Activated CD4-positive, alpha-beta T cell treated with anti-CD3 and anti-CD28 coated beads, Interleukin-2, amount 50 U/mL, for 16 hours (primary cell): ENCODE data around the gene SPDYE6.
"Not testable (repeated sequence)": the region's sequence is repeated elsewhere in the genome, so short reads cannot be mapped to it uniquely, and the experiment has no call there.

Source experiments
- DNase-seq: peaks from one replicate; pipeline ENCODE4 v3.0.0-alpha.2; 2020

Gene SPDYE6

GRCh38 chr7:102313997-102314780 is 42.1 kb downstream of the SPDYE6 start:
- DNase-seq: no peak

GRCh38 chr7:102312317-102312716 is 43.9 kb downstream of the SPDYE6 start:
- DNase-seq: no peak

- no peak for DNase-seq
Measured at GRCh38 chr7:102310414-102310815, 45.8 kb downstream of the SPDYE6 start.

GRCh38 chr7:102306916-102307677 is 49.1 kb downstream of the SPDYE6 start:
- DNase-seq: peak; percentile 72

- DNase-seq: no peak
Measured at GRCh38 chr7:102305414-102306268, 50.6 kb downstream of the SPDYE6 start.

- DNase-seq: no peak
Measured at GRCh38 chr7:102304668-102305067, 51.6 kb downstream of the SPDYE6 start.

- no peak for DNase-seq
Measured at GRCh38 chr7:102303669-102304422, 52.4 kb downstream of the SPDYE6 start.

GRCh38 chr7:102302025-102302424 is 54.2 kb downstream of the SPDYE6 start:
- no peak for DNase-seq

- DNase-seq: not testable (repeated sequence)
Measured at GRCh38 chr7:102301367-102301766, 54.9 kb downstream of the SPDYE6 start.

GRCh38 chr7:102300643-102301221 is 55.5 kb downstream of the SPDYE6 start:
- DNase-seq: no peak

- no peak for DNase-seq
Measured at GRCh38 chr7:102297487-102298218, 58.6 kb downstream of the SPDYE6 start.

- no peak for DNase-seq
Measured at GRCh38 chr7:102296514-102296913, 59.7 kb downstream of the SPDYE6 start.

- DNase-seq: no peak
Measured at GRCh38 chr7:102296179-102296438, 60.1 kb downstream of the SPDYE6 start.
